ENCODE measurements around the gene EVI5.

The EVI5 gene

DNA sequence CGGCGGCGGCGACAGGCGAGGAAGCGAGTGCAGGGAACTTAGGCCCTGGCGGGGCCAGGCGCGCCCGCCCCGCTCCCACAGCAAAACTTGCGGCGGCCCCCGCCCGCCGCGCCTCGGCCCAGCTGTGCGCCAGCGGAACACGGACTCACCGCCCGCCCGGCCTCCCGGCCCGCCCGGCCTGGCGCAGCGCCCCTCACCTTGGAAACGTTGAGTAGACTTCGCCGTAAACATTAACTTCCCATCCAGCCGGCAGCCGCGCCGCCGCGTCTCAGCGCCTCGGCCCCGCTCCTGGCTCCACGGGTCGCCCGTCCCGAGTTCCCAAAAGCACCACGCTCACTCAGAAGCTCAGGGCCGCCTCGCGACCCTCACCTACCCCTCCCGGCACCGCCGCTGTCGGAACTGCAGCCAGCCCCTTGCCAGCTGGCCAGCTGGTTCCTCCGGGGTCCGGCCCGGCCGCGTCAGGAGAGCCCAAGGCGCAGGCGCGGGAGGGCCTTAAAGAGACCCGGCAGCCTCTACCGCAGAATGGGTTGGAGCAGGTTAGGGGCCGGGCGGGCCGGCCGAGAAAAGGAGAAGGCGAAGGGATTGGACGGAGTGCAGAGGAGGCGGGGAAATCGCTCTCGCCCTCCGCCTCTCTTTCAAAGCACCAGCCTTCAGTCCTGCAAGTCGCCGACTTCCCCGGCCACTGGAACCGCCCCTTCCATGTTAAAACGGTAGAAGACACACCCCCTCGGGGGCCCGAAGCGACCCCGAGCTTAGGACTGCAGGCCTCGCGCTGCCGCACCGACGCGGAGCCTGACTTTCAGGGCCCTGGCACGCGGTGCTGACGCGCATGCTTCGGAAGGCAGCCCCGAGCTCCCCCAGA is at the start of gene EVI5:
Gene EVI5 (minus strand): TSS at position 470 of the 862 bp plus-strand sequence. CDS start 48,562 bp downstream, outside the sequence.
- TF ChIP-seq HDGF (IDR thresholded peaks at IDR 0.05; ENCODE audit: borderline replicate concordance) (peak; percentile 99), ARNT (IDR thresholded peaks at IDR 0.05) (0 out of 2 replicates have a peak, but pooled peaks have one; percentile 5), LEF1 (IDR thresholded peaks at IDR 0.05; ENCODE audit: borderline replicate concordance) (0 out of 2 replicates have a peak, but pooled peaks have one; percentile 57), FOXA1 (IDR thresholded peaks at IDR 0.05) (no peak), FOXM1 (IDR thresholded peaks at IDR 0.05; ENCODE audit: borderline replicate concordance) (no peak), TARDBP (IDR thresholded peaks at IDR 0.05) (no peak), CTBP1 (IDR thresholded peaks at IDR 0.05; ENCODE audit: borderline replicate concordance) (no peak), BHLHE40 (IDR thresholded peaks at IDR 0.05; ENCODE audit: borderline replicate concordance) (no peak), SUZ12 (IDR thresholded peaks at IDR 0.05) (no peak), ELF4 (IDR thresholded peaks at IDR 0.05) (no peak), L3MBTL2 (conservative IDR thresholded peaks at IDR 0.05) (peak; percentile 100), SP1 (IDR thresholded peaks at IDR 0.05) (no peak)
- POLR2A ChIA-PET, result interaction anchor here (0.7 to 3.1 kb wide), 7 partner anchors 12 to 50 kb away, joined by 3 to 15 read pairs (median 5); partner anchors contain the start of gene RPL5
- peak; percentile 94 for DNase-seq (ENCODE audit: extremely low spot score)
- CTCF ChIA-PET, result interaction anchor here (0.6 kb wide), 2 partner anchors 174 to 375 kb away, joined by 3 read pairs; no protein-coding TSS in a partner anchor

DNA sequence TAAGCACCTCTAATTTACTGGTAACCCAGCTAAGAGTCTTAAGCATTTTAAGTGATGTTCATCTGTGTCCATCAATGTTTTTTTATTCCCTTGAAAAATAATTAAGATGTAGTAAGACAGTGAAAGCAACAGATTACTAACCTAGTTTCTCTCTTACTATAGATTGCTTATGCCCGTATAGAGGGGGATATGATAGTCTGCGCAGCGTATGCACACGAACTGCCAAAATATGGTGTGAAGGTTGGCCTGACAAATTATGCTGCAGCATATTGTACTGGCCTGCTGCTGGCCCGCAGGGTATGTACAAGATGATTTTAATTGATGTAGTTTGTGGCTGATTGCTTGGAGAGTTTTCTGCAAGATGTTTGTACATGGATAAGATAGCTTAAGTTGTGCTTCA is 49.7 kb upstream of the EVI5 start:
- no peak for DNase-seq (ENCODE audit: extremely low spot score)
- TF ChIP-seq, protein P1, sequence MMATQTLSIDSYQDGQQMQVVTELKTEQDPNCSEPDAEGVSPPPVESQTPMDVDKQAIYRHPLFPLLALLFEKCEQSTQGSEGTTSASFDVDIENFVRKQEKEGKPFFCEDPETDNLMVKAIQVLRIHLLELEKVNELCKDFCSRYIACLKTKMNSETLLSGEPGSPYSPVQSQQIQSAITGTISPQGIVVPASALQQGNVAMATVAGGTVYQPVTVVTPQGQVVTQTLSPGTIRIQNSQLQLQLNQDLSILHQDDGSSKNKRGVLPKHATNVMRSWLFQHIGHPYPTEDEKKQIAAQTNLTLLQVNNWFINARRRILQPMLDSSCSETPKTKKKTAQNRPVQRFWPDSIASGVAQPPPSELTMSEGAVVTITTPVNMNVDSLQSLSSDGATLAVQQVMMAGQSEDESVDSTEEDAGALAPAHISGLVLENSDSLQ (IDR thresholded peaks at IDR 0.05), result no peak
- TF ChIP-seq CTBP1 (IDR thresholded peaks at IDR 0.05; ENCODE audit: borderline replicate concordance), result no peak
- TF ChIP-seq L3MBTL2 (conservative IDR thresholded peaks at IDR 0.05), result no peak
- no peak for TF ChIP-seq ZNF384 (IDR thresholded peaks at IDR 0.05)
- no peak for TF ChIP-seq FOXA1 (IDR thresholded peaks at IDR 0.05)
- no peak for TF ChIP-seq ARNT (IDR thresholded peaks at IDR 0.05)
- no peak for TF ChIP-seq HDGF (IDR thresholded peaks at IDR 0.05; ENCODE audit: borderline replicate concordance)
- TF ChIP-seq SP1 (IDR thresholded peaks at IDR 0.05), result no peak
- no peak for TF ChIP-seq LEF1 (IDR thresholded peaks at IDR 0.05; ENCODE audit: borderline replicate concordance)
- TF ChIP-seq BHLHE40 (IDR thresholded peaks at IDR 0.05; ENCODE audit: borderline replicate concordance), result no peak
- no peak for TF ChIP-seq TARDBP (IDR thresholded peaks at IDR 0.05)
- no peak for TF ChIP-seq NFRKB (IDR thresholded peaks at IDR 0.05)
- TF ChIP-seq FOXK2 (IDR thresholded peaks at IDR 0.05), result no peak
- TF ChIP-seq FOXM1 (IDR thresholded peaks at IDR 0.05; ENCODE audit: borderline replicate concordance), result no peak
- no peak for TF ChIP-seq SUZ12 (IDR thresholded peaks at IDR 0.05)
- no peak for TF ChIP-seq ELF4 (IDR thresholded peaks at IDR 0.05)
- CTCF ChIA-PET, result interaction anchor here (0.6 to 0.7 kb wide), 2 partner anchors 85 to 148 kb away, joined by 3 to 4 read pairs; no protein-coding TSS in a partner anchor
- POLR2A ChIA-PET, result interaction anchor here (1.1 kb wide), 1 partner anchor 50 kb away, joined by 5 read pairs; the partner anchor contains the start of gene EVI5

DNA sequence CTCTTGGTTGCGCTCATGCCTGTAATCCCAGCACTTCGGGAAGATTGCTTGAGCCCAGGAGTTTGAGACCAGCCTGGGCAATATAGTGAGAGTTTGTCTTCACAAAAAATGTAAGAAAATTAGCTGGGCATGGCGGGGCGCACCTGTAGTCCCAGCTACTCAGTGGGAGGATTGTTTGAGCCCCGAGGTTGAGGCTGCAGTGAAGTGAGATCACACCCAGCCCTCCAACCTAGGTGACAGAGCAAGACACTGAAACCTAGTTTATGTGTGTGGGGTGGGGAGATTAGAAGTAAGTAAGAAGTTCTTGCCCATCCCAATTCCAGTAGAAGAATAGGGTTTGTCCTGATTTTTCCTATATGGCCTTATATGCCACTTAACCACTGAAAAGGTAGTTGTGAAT is 48.9 kb upstream of the EVI5 start:
- no peak for DNase-seq (ENCODE audit: extremely low spot score)
- TF ChIP-seq SUZ12 (IDR thresholded peaks at IDR 0.05), result no peak
- no peak for TF ChIP-seq FOXA1 (IDR thresholded peaks at IDR 0.05)
- TF ChIP-seq, protein P1 (IDR thresholded peaks at IDR 0.05), result no peak
- no peak for TF ChIP-seq LEF1 (IDR thresholded peaks at IDR 0.05; ENCODE audit: borderline replicate concordance)
- no peak for TF ChIP-seq FOXM1 (IDR thresholded peaks at IDR 0.05; ENCODE audit: borderline replicate concordance)
- no peak for TF ChIP-seq SP1 (IDR thresholded peaks at IDR 0.05)
- no peak for TF ChIP-seq ARNT (IDR thresholded peaks at IDR 0.05)
- TF ChIP-seq HDGF (IDR thresholded peaks at IDR 0.05; ENCODE audit: borderline replicate concordance), result no peak
- TF ChIP-seq FOXK2 (IDR thresholded peaks at IDR 0.05), result no peak
- no peak for TF ChIP-seq NFRKB (IDR thresholded peaks at IDR 0.05)
- TF ChIP-seq BHLHE40 (IDR thresholded peaks at IDR 0.05; ENCODE audit: borderline replicate concordance), result no peak
- TF ChIP-seq ELF4 (IDR thresholded peaks at IDR 0.05), result no peak
- TF ChIP-seq ZNF384 (IDR thresholded peaks at IDR 0.05), result no peak
- no peak for TF ChIP-seq L3MBTL2 (conservative IDR thresholded peaks at IDR 0.05)
- TF ChIP-seq TARDBP (IDR thresholded peaks at IDR 0.05), result no peak
- no peak for TF ChIP-seq CTBP1 (IDR thresholded peaks at IDR 0.05; ENCODE audit: borderline replicate concordance)
- ChIA-PET POLR2A (interaction anchor here (1.1 kb wide), 1 partner anchor 49 kb away, joined by 5 read pairs; the partner anchor contains the start of gene EVI5), CTCF (no interaction called here)

DNA sequence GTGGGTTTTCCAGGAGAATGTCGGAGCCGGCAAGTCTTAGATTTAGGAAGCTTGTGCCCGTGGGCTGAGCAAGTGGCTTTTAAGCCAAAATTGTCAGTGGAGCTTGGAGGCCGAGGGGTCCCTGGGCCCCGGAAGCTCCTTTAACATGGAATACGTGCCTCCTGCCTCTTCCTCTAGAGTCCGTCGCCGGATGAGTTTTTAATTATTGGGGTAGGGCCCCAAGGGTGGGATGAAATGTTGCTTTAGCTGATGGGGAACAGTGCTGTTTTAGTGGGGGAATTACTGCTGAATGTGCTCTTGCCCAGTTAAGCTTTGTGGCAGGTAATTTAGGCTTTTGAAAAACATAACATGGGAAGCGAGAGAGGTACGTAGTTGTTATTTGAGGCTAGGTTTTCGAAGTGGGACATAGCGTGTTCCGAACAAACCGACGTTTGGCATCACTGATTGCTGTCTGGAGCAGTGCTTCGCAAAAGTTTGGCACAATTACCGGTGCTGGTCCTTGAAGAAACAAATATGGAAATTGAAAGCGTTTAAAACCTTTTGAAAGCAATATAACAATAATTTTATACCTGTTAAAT is 47.7 kb upstream of the EVI5 start:
- TF ChIP-seq NFRKB (IDR thresholded peaks at IDR 0.05) (no peak), LEF1 (IDR thresholded peaks at IDR 0.05; ENCODE audit: borderline replicate concordance) (no peak)
- ChIA-PET CTCF (interaction anchor here (1.0 to 1.9 kb wide), 3 partner anchors 14 to 84 kb away, joined by 6 to 11 read pairs (median 6); no protein-coding TSS in a partner anchor), POLR2A (interaction anchor here (0.6 to 2.6 kb wide), 26 partner anchors 8 to 1568 kb away, joined by 3 to 27 read pairs (median 4); partner anchors contain the start of gene EVI5)
- no peak for DNase-seq (ENCODE audit: extremely low spot score)

DNA sequence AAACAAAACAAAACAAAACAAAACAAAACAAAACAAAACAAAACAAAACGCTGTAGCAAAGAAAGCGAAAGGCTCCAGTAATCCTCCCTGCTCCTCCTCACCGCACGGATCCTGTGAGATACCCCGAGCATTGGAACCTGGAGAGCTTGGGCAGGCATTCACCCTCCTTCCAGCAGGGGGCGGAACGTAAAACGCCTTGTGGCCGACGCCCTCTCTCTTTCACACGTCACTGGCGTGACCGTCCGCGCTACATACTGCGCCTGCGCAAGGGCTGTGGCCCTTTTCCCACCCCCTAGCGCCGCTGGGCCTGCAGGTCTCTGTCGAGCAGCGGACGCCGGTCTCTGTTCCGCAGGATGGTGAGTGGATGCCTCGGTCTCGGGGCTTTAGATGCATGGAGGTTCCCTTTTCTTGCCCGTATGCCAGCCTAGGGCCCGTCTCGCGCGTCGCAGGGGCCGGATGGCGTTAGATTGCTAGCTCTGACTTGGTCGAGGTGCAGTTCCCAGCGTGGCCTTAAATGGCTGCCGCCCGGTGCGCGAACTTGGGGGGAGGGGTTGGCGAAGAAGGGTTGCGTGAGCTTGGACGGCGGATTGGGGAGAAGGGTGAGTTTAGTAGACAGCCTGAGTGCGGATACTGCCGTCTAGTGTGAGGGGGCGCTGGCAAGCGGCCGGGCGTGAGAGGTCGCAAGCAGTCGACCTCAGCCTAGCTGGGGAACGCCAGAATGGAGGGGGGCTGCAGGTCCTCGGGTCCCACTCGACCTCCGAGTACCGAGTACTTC is 47.0 kb upstream of the EVI5 start, which contains the start of gene RPL5:
Gene RPL5 (plus strand): TSS at position 279 of the 775 bp plus-strand sequence. CDS start 75 bp downstream, at position 354.
- CTCF ChIA-PET, result interaction anchor here (0.8 to 1.9 kb wide), 8 partner anchors 13 to 372 kb away, joined by 3 to 11 read pairs (median 4); no protein-coding TSS in a partner anchor
- peak; percentile 91 for TF ChIP-seq L3MBTL2 (conservative IDR thresholded peaks at IDR 0.05)
- peak; percentile 93 for TF ChIP-seq NFRKB (IDR thresholded peaks at IDR 0.05)
- no peak; the same call in 1 of the 2 replicates for TF ChIP-seq LEF1 (IDR thresholded peaks at IDR 0.05; ENCODE audit: borderline replicate concordance)
- TF ChIP-seq ARNT (IDR thresholded peaks at IDR 0.05), result peak; percentile 22; the same call in 1 of the 2 replicates
- TF ChIP-seq, protein P1 (IDR thresholded peaks at IDR 0.05), result peak; percentile 20; the same call in 1 of the 2 replicates
- peak; percentile 40; the same call in 1 of the 2 replicates for TF ChIP-seq TARDBP (IDR thresholded peaks at IDR 0.05)
- TF ChIP-seq CTBP1 (IDR thresholded peaks at IDR 0.05; ENCODE audit: borderline replicate concordance), result peak; percentile 59; the same call in 1 of the 2 replicates
- no peak for TF ChIP-seq FOXA1 (IDR thresholded peaks at IDR 0.05)
- peak; percentile 96 for TF ChIP-seq ELF4 (IDR thresholded peaks at IDR 0.05)

More for the DNA sequence above, 47.0 kb upstream of the EVI5 start, which contains the start of gene RPL5:
- POLR2A ChIA-PET, result interaction anchor here (0.6 to 2.6 kb wide), 37 partner anchors 8 to 1568 kb away, joined by 3 to 27 read pairs (median 4); partner anchors contain the start of gene EVI5
- DNase-seq (ENCODE audit: extremely low spot score), result peak; percentile 99

Measured in HEK293T (cell line).